GM12892 (cell line): ENCODE measurements around the gene PPHLN1.

Experiments
- DNase-seq: peaks from one replicate; pipeline ENCODE4 v3.0.0; 2011; ENCODE audit not compliant: insufficient read length
- FAIRE-seq: peaks from 2 replicates; lab custom pipeline; 2011; peaks lifted over from hg19 to GRCh38; lab: Jason Lieb, UNC
- POLR2A ChIP-seq: IDR thresholded peaks from 2 replicates; pipeline ENCODE4 v1.6.1; 2011; ENCODE audit warnings: low read depth, low read length, control low read depth
- POLR2AphosphoS5 ChIP-seq: IDR thresholded peaks from 2 replicates; pipeline ENCODE4 v1.6.1; 2011; ENCODE audit warnings: low read depth, low read length, control low read depth
- TAF1 ChIP-seq: IDR thresholded peaks from 2 replicates; pipeline ENCODE4 v1.6.1; 2011; ENCODE audit warnings: low read depth, mild to moderate bottlenecking, control low read depth, low read length, borderline replicate concordance

PPHLN1 gene

GRCh38 chr12:42477941-42478340 is 152.0 kb downstream of the PPHLN1 start:
- no peak for TF ChIP-seq POLR2AphosphoS5
- no peak for TF ChIP-seq POLR2A
- TF ChIP-seq TAF1: no peak
- FAIRE-seq: no peak
- DNase-seq: no peak

GRCh38 chr12:42481368-42481767 is 155.4 kb downstream of the PPHLN1 start:
- no peak for TF ChIP-seq POLR2A
- TF ChIP-seq POLR2AphosphoS5: no peak
- TF ChIP-seq TAF1: no peak
- no peak for DNase-seq
- FAIRE-seq: peak; percentile 5

- TF ChIP-seq POLR2AphosphoS5: no peak
- no peak for TF ChIP-seq POLR2A
- no peak for TF ChIP-seq TAF1
- FAIRE-seq (no peak), DNase-seq (no peak)
Observed at GRCh38 chr12:42482041-42482747, 156.2 kb downstream of the PPHLN1 start.

GRCh38 chr12:42482748-42483520 is 157.0 kb downstream of the PPHLN1 start:
- TF ChIP-seq POLR2A (no peak), POLR2AphosphoS5 (no peak), TAF1 (no peak)
- FAIRE-seq (peak; percentile 89), DNase-seq (peak; percentile 82)

DNA sequence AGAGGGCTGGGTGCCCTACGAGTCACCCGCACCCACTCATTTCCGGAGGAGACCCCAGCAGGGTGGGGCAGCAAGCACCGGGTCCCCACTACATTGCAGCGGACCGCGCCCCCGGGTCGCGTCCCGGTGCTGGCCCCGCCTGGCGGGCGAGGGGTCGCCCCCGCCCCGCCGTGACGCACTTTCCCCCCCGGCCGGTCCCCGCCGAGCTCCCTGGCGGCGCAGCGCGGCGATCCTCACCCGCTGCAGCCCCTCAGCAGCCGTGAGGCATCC is 157.5 kb downstream of the PPHLN1 start:
- TF ChIP-seq POLR2AphosphoS5 (no peak), TAF1 (no peak), POLR2A (no peak)
- DNase-seq: peak; percentile 41
- FAIRE-seq: peak; percentile 38

DNA sequence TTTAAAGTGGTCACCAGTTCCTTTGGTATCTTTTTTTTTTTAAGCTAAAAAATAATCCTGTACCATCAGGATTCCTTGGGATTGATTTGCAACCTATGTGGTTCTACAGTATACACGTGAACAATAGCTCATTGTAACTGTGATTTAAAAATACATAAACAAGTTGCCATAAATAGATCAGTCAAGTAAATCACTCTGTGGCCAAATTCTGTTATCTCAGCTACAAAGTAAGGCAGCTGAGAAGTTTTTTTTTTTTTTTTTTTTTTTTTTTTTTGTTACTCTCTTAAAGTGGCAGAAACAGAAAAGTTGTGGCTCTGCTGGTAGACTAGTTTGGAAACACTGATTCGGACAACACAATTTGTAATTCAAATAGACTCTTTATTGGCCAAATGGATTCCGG is 159.0 kb downstream of the PPHLN1 start:
- TF ChIP-seq POLR2A (no peak), TAF1 (no peak)
- FAIRE-seq (no peak), DNase-seq (no peak)

- no peak for DNase-seq
- FAIRE-seq: no peak
- TF ChIP-seq POLR2A (no peak), TAF1 (no peak), POLR2AphosphoS5 (no peak)
Observed at GRCh38 chr12:42485823-42486222, 159.9 kb downstream of the PPHLN1 start.

DNA sequence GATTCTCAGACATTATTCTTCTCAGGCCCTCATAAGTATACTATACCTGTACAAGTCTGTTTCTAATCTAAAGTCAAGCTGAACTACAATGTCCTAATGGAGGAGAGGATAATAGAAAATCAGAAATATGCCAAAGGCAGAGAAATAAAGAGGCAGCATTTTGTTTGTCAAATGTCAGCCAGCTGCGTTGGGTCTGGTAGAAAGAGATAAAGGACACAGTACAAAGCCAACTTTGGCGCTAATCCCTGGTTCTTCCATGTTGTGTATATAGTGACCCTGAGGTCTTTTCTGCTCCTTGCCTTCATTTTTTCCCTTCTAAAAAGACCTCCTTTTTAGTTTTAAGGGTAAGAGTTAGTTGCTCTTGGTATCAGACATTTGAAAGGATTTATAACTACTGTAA is 160.4 kb downstream of the PPHLN1 start:
- DNase-seq: no peak
- no peak for TF ChIP-seq POLR2AphosphoS5
- no peak for TF ChIP-seq TAF1
- TF ChIP-seq POLR2A: no peak
- no peak for FAIRE-seq

DNA sequence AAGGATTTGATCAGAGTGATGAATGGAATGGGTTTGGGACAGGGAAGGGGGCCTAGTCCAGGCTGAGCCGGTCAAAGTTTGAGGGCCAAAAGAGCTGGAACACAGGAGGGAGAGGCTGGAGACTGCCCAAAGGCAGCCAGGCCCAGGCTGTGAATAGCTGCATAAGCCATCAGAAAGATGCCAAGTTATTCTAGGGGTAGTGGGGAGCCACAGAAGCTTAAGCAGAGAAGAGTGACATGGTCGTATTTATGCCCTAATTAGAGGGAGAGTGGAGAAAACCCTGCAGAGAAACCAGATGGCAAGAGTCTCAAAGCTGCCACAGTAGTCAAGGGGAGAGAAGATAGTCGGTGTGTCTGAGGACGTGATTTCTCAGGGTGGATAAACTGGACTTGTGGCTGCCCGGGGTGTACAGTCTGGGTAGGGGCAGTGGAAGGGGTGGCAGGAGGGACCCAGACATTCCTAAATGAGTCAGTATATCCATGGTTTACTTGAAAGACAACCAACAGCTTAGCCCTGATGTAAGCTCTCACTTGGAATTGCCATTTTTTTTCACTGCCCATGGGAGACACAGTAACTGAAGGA is 164.4 kb downstream of the PPHLN1 start:
- FAIRE-seq (no peak), DNase-seq (no peak)
- TF ChIP-seq TAF1 (no peak), POLR2A (no peak), POLR2AphosphoS5 (no peak)
